ENCODE data around the gene MAN2B1. TPM values are rescaled to one million over a fixed set of nuclear protein-coding genes. Genes with fewer than 3 reads are reported as not detected.

The MAN2B1 gene
- total and polyA plus RNA-seq, 2 of the 8 experiments (the other 6 are each of a cell fraction or from before 2014, with no cell fraction given), result 55.3 to 76.3 TPM

- DNase-seq (ENCODE audit: low read depth in 1 of 2, low spot score in 2 of 2), result peak in 1 of 2 experiments; percentile 88
- H2BK5ac ChIP-seq (ENCODE audit: low read depth, low read length), result no peak overlapping the region; the same call in 1 of the 2 replicates
- CTCF ChIA-PET (ENCODE audit: partially characterized antibody), result interaction anchor here (0.6 to 1.3 kb wide), 7 partner anchors 9 to 929 kb away, joined by 3 to 8 read pairs (median 4); no protein-coding TSS in a partner anchor
- TF ChIP-seq ATF3 (IDR thresholded peaks at IDR 0.05; ENCODE audit: insufficient read depth, low read depth, low read length) (no peak), TCF12 (IDR thresholded peaks at IDR 0.05; ENCODE audit: low read depth, low read length) (no peak)
Measured at GRCh38 chr19:12664406-12665280, 1.9 kb downstream of the MAN2B1 start.

More at GRCh38 chr19:12664406-12665280, 1.9 kb downstream of the MAN2B1 start:
- Histone ChIP-seq H2BK12ac (ENCODE audit: low read depth, low read length) (peak overlapping the region; percentile 80; the same call in 1 of the 2 replicates), H3K4me2 (ENCODE audit: insufficient read depth in 1 of 2, low read depth in 2 of 2, low read length in 2 of 2) (no peak overlapping the region; a peak in 2 of 4 replicates), H2AFZ (ENCODE audit: low read length) (no peak overlapping the region), H4K20me1 (replicated peaks in 1 of 2; ENCODE audit: control insufficient read depth in 1 of 2, insufficient read depth in 2 of 2, low read length in 2 of 2) (peaks cover 0 to 6% of the 10 kb centered on the region in 2 experiments), H3K18ac (ENCODE audit: extremely low read depth, low read length) (no peak overlapping the region), H3K14ac (ENCODE audit: insufficient read length) (no peak overlapping the region), H3K23me2 (ENCODE audit: low read depth, low read length) (peaks cover 17% of the 10 kb centered on the region), H3K79me2 (ENCODE audit: control insufficient read depth in 1 of 2, insufficient read depth in 2 of 2, low read length in 2 of 2) (peaks cover 0 to 17% of the 10 kb centered on the region in 2 experiments; a peak in 1 of 4 replicates), H2BK20ac (ENCODE audit: low read length) (no peak overlapping the region), H2BK15ac (ENCODE audit: low read length) (no peak overlapping the region), H3K27me3 (replicated peaks in 1 of 4; ENCODE audit: control insufficient read depth in 3 of 4, extremely low read depth in 1 of 4, insufficient read depth in 3 of 4, low read length in 3 of 4) (no peaks in the 10 kb centered on the region; a peak in 1 of 7 replicates), H2BK120ac (replicated peaks; ENCODE audit: low read depth, low read length) (no peak overlapping the region), H3K4ac (replicated peaks; ENCODE audit: insufficient read length, low read depth, low read length) (no peak overlapping the region), H3K27ac (ENCODE audit: low read depth, low read length) (0 out of 2 replicates have a peak overlapping the region, but pooled peaks have one; percentile 36), H4K8ac (ENCODE audit: extremely low read depth, insufficient read depth, low read length) (0 out of 2 replicates have a peak overlapping the region, but pooled peaks have one; percentile 26), H3K9me3 (ENCODE audit: insufficient read depth in 2 of 2, low read depth in 1 of 2, low read length in 1 of 2) (no peaks in the 10 kb centered on the region), H3K79me1 (ENCODE audit: low read depth, low read length) (peaks cover 4% of the 10 kb centered on the region; the same call in 1 of the 2 replicates), H3K4me1 (replicated peaks in 1 of 4; ENCODE audit: control insufficient read depth in 3 of 4, insufficient read depth in 4 of 4, low read length in 3 of 4) (peaks cover 3 to 22% (median 7%) of the 10 kb centered on the region in 4 experiments), H3K4me3 (ENCODE audit: extremely low read depth in 1 of 4, insufficient read depth in 2 of 4, low read depth in 3 of 4, low read length in 4 of 4) (no peak overlapping the region), H3K36me3 (ENCODE audit: control insufficient read depth in 2 of 4, insufficient read depth in 4 of 4, low read length in 3 of 4) (peaks cover 6 to 11% (median 8%) of the 10 kb centered on the region in 4 experiments; a peak in 5 of 8 replicates), H3K23ac (ENCODE audit: insufficient read length) (no peak overlapping the region), H2AK5ac (ENCODE audit: low read depth, low read length) (0 out of 2 replicates have a peak overlapping the region, but pooled peaks have one; percentile 76), H4K5ac (ENCODE audit: insufficient read length, low read depth, low read length) (no peak overlapping the region), H3K9ac (replicated peaks in 1 of 4; ENCODE audit: extremely low read depth in 1 of 4, low read depth in 3 of 4, low read length in 3 of 4) (no peak overlapping the region), H4K91ac (replicated peaks; ENCODE audit: insufficient read length, low read length) (no peak overlapping the region), H3K56ac (replicated peaks; ENCODE audit: insufficient read length, low read depth, low read length) (no peak overlapping the region)
- peak; percentile 63 for FAIRE-seq
- WGBS, 2 experiments (ENCODE audit: extremely low coverage in 1 of 2, insufficient coverage in 1 of 2, insufficient read length in 1 of 2, insufficient replicate concordance in 2 of 2, low coverage in 1 of 2, low lambda C conversion rate in 2 of 2, missing lambda C conversion rate in 1 of 2), result 84% methylated on average over 29 of the region's 29 CpGs; no CpG with 5 or more reads in 1 of the 2 experiments
- POLR2A ChIA-PET (ENCODE audit: partially characterized antibody), result interaction anchor here (0.6 to 2.6 kb wide), 8 partner anchors 8 to 41 kb away, joined by 3 to 31 read pairs (median 3); partner anchors contain the start of gene FBXW9
